ENCODE data around the gene STARD4. TPM values are rescaled to one million over a fixed set of nuclear protein-coding genes. Genes with fewer than 3 reads are reported as not detected.

STARD4 gene
- total RNA-seq, 2 experiments from 2014 or later: 132 TPM

- no peak for TF ChIP-seq CTCF (IDR thresholded peaks at IDR 0.05)
- POLR2A ChIA-PET: no interaction called here
- Mint-ChIP-seq H3K4me1 (ENCODE audit: low read depth) (peaks cover 21% of the 10 kb centered on the region), H3K9me3 (peaks cover 9% of the 10 kb centered on the region), H3K27ac (no peak overlapping the region), H3K4me3 (no peak overlapping the region), H3K36me3 (ENCODE audit: low read depth) (no peaks in the 10 kb centered on the region), H3K27me3 (peaks cover 4% of the 10 kb centered on the region)
- ATAC-seq (no peak), DNase-seq (no peak)
- intact Hi-C loops (cut with micrococcal nuclease): no loop called here
- CTCF ChIA-PET: interaction anchor here (2.5 kb wide), 1 partner anchor 24 kb away, joined by 10 read pairs; no protein-coding TSS in a partner anchor
Measured at GRCh38 chr5:111555760-111556159, 43.4 kb upstream of the STARD4 start.

GRCh38 chr5:111553868-111554267 lies 41.5 kb upstream of the STARD4 start:
- H3K27ac Mint-ChIP-seq: no peak overlapping the region
- POLR2A ChIA-PET: no interaction called here

GRCh38 chr5:111552896-111553295 lies 40.6 kb upstream of the STARD4 start:
- ATAC-seq (no peak), DNase-seq (no peak)
- H3K4me3 Mint-ChIP-seq: no peak overlapping the region
- ChIA-PET POLR2A (no interaction called here), CTCF (interaction anchor here (1.0 to 8.0 kb wide), 8 partner anchors 9 to 595 kb away, joined by 3 to 58 read pairs (median 3); no protein-coding TSS in a partner anchor)
- H3K4me1 Mint-ChIP-seq (ENCODE audit: low read depth): peaks cover 25% of the 10 kb centered on the region
- no peak for TF ChIP-seq CTCF (IDR thresholded peaks at IDR 0.05)
- H3K27me3 Mint-ChIP-seq: no peaks in the 10 kb centered on the region
- intact Hi-C loops (cut with micrococcal nuclease): no loop called here
- H3K36me3 Mint-ChIP-seq (ENCODE audit: low read depth): no peaks in the 10 kb centered on the region
- no peak overlapping the region for H3K27ac Mint-ChIP-seq
- H3K9me3 Mint-ChIP-seq: no peaks in the 10 kb centered on the region

More at GRCh38 chr5:111553868-111554267, 41.5 kb upstream of the STARD4 start:
- CTCF ChIA-PET: interaction anchor here (1.0 to 8.0 kb wide), 6 partner anchors 10 to 591 kb away, joined by 3 to 58 read pairs (median 4); no protein-coding TSS in a partner anchor
- Mint-ChIP-seq H3K4me3 (no peak overlapping the region), H3K27me3 (no peaks in the 10 kb centered on the region), H3K4me1 (ENCODE audit: low read depth) (peaks cover 25% of the 10 kb centered on the region), H3K9me3 (no peaks in the 10 kb centered on the region), H3K36me3 (ENCODE audit: low read depth) (no peaks in the 10 kb centered on the region)
- ATAC-seq: no peak
- no peak for TF ChIP-seq CTCF (IDR thresholded peaks at IDR 0.05)
- DNase-seq: no peak
- intact Hi-C loops (cut with micrococcal nuclease): no loop called here

- ATAC-seq: no peak
Measured at GRCh38 chr5:111552492-111552891, 40.2 kb upstream of the STARD4 start.

More at GRCh38 chr5:111552492-111552891, 40.2 kb upstream of the STARD4 start:
- H3K27me3 Mint-ChIP-seq: no peaks in the 10 kb centered on the region
- peaks cover 25% of the 10 kb centered on the region for H3K4me1 Mint-ChIP-seq (ENCODE audit: low read depth)
- H3K4me3 Mint-ChIP-seq: no peak overlapping the region
- TF ChIP-seq CTCF (IDR thresholded peaks at IDR 0.05): no peak
- CTCF ChIA-PET: interaction anchor here (0.8 to 8.0 kb wide), 8 partner anchors 11 to 595 kb away, joined by 3 to 58 read pairs (median 3); no protein-coding TSS in a partner anchor
- H3K9me3 Mint-ChIP-seq: no peaks in the 10 kb centered on the region
- POLR2A ChIA-PET: no interaction called here
- H3K36me3 Mint-ChIP-seq (ENCODE audit: low read depth): no peaks in the 10 kb centered on the region
- no peak for DNase-seq
- no peak overlapping the region for H3K27ac Mint-ChIP-seq
- intact Hi-C loops (cut with micrococcal nuclease): no loop called here
